IPS-18c (cell line): Measurements from ENCODE around the gene SIAE.

Source experiments
- H3K4me3 ChIP-seq: 2 replicates; pipeline ENCODE4 v1.7.0; 2013; ENCODE audit warnings: low read depth, mild to moderate bottlenecking, low read length, moderate library complexity; ENCODE audit not compliant: insufficient read depth
- H3K9me3 ChIP-seq: one replicate; pipeline ENCODE4 v1.6.1; 2013; ENCODE audit warnings: mild to moderate bottlenecking, low read length, moderate library complexity; ENCODE audit not compliant: control insufficient read depth, insufficient read depth

The SIAE gene

DNA sequence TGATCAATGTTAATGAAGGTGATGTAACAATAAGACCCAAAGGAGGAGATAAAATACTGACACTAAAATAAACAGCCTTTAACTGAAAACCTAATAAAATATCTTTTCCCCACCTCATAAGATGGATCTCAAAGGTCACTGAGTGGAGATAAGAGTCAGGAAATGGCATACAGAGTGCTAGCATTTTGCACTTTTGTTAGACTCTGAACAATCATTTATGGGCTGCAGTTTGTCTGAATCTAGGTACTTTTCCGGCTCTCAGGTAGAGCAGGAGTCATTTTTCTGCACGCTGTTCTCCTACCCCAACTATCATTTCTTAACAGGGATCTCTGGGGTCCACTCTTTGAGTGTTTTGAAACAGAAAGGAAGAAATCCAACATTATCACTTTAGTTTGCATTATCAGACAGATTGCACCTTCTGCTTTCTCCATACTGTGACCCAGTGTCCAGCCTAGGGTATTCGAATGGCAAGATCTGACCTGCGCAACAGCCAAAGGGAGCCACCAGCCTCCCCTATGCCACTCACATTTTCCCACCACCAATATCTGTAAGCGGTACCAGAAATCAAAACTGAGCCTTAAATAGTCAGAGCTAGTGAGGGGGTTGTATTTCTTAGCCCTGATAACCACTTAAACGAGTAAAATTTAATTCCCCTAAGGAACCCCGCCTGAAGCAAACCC lies 863 bp downstream of the SIAE start:
- H3K9me3 ChIP-seq, result no peaks in the 10 kb centered on the region
- peak overlapping the region; percentile 81 for H3K4me3 ChIP-seq

DNA sequence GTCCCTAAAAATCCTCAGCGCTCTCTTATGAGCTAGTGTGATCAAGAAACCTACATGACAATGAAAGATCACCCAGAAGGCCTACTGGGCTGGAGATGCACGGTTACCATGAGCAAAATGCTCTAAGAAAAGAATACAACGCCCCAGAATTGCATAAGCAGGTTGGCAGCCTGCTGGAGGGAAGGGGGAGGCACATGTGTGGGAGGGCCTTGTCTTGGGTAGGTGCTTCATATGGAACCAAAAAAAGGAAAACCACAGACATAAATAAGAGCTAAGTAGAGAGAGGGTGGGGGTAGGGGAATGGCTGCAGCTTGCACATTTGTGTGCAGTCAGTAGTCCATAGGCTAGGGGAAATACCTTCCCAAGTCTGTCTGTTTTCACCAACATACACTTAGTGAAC lies 2.8 kb downstream of the SIAE start:
- no peak overlapping the region for H3K4me3 ChIP-seq
- no peaks in the 10 kb centered on the region for H3K9me3 ChIP-seq

DNA sequence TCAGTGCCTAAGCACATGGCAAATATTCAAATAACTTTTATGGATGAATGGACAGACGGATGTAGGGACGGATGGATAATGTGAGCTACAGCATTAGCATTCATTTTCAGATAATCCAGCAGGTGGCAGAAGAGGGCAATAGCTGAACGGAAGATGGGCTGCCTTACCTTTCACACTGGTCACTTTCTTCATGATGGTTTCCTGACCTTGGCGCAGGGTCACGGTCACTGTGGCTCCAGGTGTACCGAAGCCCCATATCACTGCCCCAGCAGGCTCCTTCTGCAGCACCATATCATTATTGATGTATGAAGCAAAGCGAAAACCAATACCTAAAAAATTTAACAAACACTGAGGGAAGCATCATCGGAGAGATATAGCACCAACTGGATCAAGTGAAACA lies 4.3 kb downstream of the SIAE start:
- Histone ChIP-seq H3K4me3 (no peak overlapping the region), H3K9me3 (no peaks in the 10 kb centered on the region)

DNA sequence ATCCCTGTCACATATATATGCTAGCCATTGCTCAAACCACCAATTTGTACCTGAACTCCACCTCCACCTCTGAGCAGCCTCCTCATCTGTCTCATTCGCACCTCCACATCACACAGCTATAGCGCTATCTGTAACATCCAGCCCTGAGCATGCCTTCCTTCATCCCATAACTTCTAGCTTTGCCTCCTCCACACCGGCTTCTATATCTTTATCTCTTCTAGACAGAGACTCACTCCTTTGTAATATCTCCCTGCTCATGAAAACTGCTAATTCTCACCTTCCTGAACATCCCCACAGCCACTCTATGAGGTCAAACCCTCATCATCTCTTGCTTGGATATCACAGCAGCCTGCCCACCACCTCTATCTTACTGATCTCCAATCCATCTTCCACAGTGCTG lies 5.9 kb downstream of the SIAE start:
- H3K4me3 ChIP-seq, result no peak overlapping the region

DNA sequence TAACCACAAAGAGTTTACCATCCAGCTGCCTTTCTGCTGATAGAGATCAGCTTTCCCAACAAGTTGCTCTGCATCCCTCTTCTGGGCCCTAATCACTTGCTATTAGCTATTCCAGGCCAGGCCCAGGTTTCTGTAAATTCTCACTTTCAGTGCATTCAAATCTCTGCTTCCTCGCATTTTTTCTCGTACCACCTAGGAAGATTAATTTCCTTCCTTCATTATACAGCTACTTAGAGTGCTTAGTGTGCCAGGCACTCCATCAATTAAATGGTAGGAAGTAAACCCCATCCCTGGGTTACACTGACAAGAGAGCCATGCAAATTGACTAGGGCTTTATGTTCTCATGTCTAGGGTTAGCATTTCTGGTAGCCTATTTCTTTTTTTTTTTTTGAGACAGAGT lies 9.7 kb downstream of the SIAE start:
- H3K9me3 ChIP-seq, result no peaks in the 10 kb centered on the region
- no peak overlapping the region for H3K4me3 ChIP-seq

More for the DNA sequence above, 5.9 kb downstream of the SIAE start:
- no peaks in the 10 kb centered on the region for H3K9me3 ChIP-seq

DNA sequence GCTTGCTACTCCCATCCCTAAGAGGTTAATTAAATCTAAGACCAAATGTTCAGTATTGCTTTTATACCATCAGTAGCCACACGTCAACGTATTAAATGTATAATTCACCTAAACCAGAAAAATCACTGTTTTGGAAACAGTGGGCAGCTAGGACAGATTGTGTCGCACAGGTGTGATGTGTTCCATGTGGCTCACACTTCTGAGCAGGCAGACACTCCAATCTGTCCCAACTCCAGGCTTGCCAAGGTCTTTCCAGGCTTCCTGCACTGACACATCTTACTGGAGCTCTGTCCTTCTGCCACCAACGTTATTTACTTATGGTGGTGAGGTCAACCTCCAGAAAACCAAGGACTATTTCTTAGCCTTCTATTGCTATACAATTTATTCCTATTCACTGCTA lies 11.4 kb downstream of the SIAE start:
- no peaks in the 10 kb centered on the region for H3K9me3 ChIP-seq
- H3K4me3 ChIP-seq, result no peak overlapping the region

DNA sequence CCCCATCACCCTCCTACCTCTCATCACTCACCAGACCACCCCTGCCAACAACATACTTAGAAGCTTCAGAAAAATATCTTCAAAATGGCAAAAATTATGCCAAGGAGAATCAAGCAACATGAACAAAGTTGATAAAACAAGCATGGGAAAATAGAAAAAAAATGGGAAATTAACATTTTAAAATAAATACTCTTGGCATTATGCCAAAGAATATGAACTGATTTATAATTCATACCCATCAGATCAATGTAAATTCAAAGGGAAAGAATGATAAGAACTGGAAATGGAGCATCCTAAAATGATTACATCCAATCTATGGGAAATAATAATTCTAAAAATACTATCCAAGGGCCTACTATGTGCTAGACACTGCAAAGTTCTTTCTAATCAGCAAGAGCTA lies 12.0 kb downstream of the SIAE start:
- Histone ChIP-seq H3K4me3 (no peak overlapping the region), H3K9me3 (no peaks in the 10 kb centered on the region)

DNA sequence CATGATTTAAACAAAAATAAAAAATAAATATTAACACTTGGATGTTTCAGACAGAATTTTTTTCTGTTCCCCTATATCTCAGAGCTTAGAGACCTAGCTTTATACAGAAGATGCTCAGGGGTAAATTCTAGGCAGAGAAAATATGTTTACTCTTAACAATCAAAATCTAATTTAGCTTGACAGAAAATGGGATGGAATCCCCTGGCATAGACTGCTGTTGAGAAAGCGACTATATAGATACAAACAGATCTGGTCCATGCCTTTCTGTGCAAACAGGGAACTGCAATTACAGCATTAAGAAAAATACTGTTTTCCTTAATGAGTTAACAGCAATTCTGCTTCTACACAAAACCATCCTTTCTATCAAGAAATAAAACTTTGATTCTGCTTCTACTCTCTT lies 14.6 kb downstream of the SIAE start:
- Histone ChIP-seq H3K4me3 (no peak overlapping the region), H3K9me3 (no peaks in the 10 kb centered on the region)

DNA sequence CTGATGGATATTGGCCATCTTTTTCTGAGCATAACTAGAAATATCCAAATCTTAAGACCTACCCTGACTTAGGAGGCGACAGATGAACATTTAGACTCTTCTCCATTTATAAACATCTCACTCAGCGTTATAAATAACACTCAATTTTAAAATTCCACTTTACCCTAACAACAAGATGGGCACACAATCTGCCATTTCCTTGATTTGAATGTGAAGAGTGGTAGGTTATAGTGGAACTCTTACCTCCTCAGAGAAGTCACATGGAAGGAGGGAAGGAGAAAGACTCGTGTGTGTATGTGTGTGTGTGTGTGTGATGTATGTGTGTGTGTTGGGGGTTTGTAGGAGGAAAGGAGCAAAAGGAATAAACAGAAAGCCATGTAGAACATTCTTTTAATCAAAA lies 15.0 kb downstream of the SIAE start:
- Histone ChIP-seq H3K4me3 (no peak overlapping the region), H3K9me3 (no peaks in the 10 kb centered on the region)

DNA sequence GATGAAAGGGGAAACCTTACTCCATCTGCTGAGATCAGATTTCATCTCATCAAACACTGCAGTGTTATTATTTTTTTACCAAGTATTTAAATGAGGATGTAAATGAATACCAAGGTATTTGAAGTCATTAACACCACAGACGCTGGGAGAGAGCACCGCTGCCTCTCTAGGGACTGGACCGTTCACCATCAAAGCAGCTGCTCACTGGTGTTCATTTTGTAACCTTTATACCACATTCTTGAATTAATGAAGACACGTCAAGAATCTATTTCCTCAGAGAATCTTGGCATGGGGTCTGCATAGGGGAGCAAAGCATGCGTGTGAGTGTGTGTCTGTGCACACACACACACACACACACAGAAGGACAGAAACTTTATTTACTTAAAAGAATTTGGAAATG lies 15.6 kb downstream of the SIAE start:
- Histone ChIP-seq H3K9me3 (no peaks in the 10 kb centered on the region), H3K4me3 (no peak overlapping the region)

DNA sequence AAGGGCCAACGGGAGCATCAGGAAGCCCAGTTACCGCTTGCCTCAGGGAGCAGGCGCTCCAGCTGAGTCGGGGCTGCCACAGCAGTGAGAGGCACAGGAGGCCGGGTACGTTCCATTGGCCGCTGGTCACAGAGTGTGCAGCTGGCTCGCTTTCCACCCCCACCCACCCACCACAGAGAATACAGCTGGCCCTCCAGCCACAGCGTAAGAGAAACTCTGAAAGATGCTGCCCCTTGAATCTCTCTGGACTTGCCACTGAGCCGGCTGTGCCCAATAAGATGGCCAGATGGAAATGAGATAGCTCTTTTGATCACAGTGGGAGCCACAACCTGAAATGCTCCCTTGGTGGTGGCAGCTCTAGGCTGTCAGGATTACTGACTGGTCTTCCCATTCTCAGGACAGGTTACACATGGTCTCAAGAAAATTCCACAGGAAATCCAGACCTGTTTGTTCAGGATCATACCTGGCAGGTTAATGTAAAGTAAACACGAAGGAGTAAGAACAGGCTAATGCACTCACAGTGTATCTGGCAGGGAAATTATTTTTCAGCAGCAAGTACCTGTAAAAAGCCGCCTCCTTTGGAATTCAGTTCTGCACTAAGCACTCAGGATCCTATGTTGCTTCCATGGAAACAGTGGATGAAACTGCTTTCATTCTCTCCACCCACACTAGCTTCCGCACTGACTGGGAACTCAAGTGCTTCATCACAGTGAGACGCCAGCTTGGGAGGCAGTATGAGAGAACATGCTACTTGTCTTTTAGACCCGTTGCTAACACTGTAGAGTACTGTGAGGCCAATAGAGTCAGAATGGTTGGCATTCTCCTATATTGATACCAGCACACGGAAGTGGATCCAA lies 16.5 kb downstream of the SIAE start:
- Histone ChIP-seq H3K9me3 (no peaks in the 10 kb centered on the region), H3K4me3 (no peak overlapping the region)

DNA sequence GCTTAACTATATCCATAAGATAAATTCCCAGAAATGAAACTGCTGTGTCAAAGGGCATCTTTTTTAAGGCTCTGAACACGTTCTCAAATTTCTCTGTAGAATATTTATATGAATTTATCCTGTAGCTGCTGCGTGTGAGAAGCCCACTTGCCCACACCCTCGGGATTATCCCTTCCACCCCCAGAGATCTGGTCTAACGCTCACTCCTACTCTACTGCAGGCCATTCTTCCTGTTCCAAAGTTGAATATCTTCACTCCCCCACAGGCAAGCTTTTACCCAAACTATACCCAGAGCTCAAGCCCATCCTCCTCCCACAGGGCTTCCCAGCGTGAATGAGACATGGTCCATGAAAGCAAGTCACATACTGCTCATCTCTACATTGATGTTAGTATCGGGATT lies 24.9 kb downstream of the SIAE start:
- Histone ChIP-seq H3K9me3 (no peaks in the 10 kb centered on the region), H3K4me3 (no peak overlapping the region)

DNA sequence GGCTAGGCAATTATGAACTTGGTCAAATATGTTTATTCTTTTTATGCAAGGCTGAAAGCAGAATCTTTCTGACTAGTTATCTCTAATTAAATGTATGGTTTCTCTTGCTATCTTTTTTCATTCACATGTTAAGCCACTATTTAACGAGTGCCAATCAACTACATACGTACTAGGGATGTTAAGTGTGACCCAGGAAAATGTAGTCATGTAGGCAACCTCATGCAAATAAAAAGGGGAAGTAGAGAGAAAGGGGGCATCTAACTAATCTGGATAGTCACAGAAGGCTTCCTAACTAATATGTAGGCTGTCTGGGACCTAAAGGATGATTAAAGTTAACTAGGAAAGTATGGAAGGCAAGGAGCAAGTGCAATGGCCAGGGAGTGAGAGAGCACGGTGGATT lies 27.4 kb downstream of the SIAE start:
- no peak overlapping the region for H3K4me3 ChIP-seq

DNA sequence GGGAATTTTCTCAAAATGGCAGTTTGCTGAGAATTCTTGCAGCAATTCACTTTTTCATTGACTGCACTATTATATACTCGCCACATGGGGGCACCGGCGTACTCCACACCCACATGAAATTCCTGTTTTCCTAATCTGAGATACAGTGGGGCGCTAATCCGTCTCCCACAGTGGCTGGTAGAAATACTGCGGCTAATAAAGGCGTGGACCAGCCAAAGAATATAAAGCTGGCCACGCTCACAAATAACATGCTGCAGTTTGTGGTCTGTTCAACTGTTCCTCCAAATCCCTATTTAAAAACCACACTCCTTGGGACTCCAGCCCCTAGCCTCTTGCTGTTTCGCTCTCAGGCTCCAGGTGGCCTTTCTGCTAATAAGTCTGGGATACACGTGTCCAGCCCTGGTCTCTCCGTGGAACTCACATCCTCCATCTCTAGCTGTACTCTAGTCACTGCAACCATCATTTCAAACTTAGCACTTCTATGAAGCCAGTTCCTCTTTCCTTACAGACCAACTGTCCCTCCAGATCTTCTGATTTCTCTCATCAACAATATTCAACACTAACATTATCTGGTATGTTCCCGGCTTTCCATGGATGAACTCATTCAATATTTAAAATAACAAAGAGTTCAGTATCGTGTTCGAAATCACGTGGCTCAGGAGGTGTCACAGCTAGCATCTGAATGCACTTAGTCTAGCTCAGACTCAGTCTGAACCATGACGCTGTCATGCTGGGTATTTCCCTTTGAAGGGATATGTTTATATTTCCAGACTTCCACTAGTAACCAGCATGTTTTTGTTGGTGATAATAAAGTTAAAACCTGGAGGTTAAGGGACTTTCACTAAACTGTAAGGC lies 28.9 kb downstream of the SIAE start:
- H3K9me3 ChIP-seq, result peaks cover 5% of the 10 kb centered on the region
- no peak overlapping the region for H3K4me3 ChIP-seq

More for the DNA sequence above, 27.4 kb downstream of the SIAE start:
- peaks cover under 1% of the 10 kb centered on the region for H3K9me3 ChIP-seq

DNA sequence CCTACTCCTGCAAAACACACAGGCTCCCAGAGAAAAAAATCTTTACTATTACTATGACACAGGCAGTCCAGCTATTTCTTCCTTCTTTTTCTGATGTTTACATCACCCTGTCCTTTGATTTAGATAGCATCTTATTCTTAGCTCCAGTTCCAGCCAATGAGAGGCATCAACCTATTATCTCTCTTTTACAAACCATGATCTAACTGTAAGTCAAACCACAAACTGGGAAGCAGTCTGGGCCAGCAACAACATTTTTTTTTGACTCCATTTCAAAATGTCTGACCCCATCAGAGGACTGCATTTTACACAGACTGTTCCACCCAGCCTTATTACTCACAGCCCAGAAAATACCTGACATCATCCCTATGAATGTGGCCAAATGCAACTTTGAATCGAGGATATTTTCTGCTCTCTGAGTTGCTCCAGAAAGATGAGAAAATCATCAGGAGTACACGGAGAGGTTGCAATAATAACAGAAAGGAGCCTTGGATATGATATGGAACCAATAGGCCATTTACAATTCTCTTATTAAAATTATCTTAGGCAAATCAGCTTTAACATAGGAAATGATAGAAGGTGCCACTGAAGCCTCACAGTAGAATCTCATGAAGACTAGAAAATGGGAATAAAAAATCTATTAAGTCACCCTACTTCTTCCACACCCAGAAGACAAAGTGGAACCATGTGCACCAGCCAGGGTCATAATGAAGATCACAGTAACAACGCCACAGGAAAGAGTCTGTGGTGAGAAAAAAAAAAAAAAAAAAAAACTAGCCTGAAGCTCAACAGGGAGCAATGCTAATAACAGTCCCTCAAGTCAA lies 29.7 kb downstream of the SIAE start:
- no peak overlapping the region for H3K4me3 ChIP-seq
- H3K9me3 ChIP-seq, result peaks cover 5% of the 10 kb centered on the region

DNA sequence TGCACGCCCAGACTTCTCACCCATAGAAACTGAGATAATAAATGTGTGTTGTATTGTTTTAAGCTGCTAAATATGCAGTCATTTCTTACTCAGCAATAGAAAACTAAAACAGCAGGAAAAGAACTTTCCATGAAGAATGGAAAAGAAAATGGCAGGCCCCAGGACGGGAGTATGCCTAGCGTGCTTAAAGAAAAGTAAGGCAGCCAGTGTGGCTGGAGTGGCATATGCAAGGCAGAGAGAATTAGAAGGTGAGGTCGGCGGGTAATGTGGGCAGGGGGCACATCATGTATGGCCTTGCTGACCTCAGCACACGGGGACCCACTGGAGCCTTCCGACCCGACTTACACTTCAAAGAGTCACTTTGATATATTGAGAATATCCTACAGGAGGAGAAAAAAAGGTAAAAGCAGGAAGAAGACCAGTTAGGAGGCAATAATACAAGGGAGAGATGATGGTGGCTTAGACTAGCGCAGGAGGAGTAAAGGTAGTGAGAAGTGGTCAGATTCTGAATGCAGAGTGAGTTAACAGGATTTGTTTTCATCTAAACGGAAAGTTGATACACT lies 30.4 kb downstream of the SIAE start:
- Histone ChIP-seq H3K4me3 (no peak overlapping the region), H3K9me3 (peaks cover 5% of the 10 kb centered on the region)

DNA sequence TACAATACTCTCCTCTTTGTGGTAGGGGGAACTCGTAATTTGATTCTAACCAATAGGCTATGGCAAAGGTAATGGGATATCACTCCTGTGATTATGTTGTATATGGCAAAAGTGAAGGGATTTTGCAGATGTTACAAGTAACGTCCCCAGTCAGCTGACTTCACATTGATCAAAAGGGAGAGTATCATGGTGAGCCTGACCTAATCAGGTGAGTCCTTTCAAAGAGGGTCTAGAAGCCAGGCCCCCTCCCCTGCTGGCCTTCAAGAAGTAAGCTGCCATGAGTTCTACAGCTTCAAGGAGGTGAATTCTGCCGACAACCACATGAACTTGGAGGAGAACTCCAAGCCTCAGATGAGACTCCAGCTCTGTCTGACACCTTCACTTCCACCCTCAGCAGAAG lies 30.9 kb downstream of the SIAE start:
- Histone ChIP-seq H3K9me3 (peaks cover 5% of the 10 kb centered on the region), H3K4me3 (no peak overlapping the region)
